NCI-H2029 treated with DMSO at 0.1 percent for 48 hours (cell line): ENCODE data around the gene ZFYVE1.
"Not testable (repeated sequence)": the region's sequence is repeated elsewhere in the genome, so short reads cannot be mapped to it uniquely, and the experiment has no call there.

Source experiments
- DNase-seq: peaks from one replicate; lab custom pipeline; 2025; lab: John Stamatoyannopoulos, UW

Gene ZFYVE1

GRCh38 chr14:72957213-72957612 lies 69.7 kb downstream of the ZFYVE1 start:
- no peak for DNase-seq

DNA sequence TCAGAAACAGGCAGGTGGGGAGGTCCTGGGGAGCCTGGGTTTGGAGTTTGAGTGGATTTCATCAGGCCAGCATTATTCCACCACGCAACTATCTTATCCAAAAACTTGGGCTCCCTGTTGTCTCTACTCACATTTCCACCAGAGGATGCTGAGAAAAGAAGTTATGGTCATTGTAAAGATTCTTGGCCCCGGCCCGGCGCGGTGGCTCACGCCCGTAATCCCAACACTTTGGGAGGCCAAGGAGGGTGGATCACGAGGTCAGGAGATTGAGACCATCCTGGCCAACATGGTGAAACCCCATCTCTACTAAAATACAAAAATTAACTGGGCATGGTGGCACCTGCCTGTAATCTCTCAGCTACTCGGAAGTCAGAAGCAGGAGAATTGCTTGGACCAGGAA lies 70.2 kb downstream of the ZFYVE1 start:
- not testable (repeated sequence) for DNase-seq

GRCh38 chr14:72952171-72952570 lies 74.7 kb downstream of the ZFYVE1 start:
- DNase-seq, result no peak

DNA sequence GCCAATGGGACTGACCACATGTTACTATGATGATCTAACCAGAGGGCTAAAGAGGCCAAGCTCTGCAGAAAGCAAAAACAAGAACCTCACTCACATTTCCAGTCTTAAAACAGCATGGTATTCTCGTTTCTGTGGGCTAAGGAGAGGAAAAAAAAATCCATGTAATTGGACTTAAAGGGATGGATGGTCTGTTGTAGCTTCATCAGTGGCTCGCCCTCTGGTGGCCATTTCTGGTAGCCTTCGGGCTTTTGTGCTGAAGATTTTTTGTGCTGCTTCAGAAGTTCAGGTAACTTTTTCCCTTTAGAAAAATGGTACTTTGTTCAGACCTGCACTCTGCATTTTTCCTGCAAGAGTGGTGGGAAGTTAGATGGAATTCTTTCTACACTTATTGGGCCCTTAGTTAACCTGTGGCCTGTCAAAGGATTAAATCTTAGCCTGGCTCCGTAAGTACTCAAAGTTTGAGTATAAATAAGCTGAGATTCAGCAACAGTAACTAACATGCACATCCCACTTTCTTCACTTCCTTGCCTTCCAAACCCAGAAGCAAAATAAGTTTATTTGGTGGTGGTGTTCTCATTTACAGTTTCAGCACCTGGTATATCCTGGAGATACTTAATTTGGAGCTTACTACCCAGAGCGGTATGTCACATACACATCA lies 78.3 kb downstream of the ZFYVE1 start:
- DNase-seq, result no peak

DNA sequence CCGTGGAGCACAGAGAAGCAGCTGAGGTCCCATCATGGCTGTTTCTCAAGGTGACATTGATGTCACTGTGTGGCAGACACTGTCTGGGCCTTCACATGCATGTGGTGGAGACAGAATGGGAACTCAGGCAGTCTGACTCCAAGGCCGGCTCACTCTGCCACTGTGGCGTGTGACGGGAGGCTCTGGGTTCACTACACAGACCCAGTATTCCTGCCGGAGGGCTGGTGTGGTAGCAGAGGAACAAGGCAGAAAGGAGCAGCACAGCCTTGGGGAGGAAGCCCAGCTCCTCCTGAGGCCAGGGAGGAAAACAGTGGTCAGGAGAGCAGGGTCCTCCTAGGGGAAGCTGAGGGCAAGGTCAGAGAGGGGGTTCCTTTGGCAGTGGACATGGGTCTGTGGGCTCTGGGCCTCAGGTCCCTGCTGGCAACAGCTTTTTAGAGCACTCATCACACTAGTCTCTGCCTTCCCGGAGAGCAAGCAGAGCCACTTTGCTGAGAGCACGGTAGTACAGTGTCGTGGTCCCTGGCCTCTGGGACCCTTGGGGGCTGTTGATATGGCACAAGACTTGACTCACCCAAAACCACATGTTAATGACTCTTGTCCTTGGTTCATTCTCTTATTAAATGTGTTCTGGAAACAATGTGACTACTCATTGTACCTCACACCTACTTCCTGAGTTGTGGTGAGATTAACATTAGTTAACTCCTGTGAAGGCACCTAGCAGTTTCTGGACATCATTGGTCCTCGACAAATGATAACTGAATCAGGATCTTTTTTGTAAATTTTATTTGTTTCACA lies 79.3 kb downstream of the ZFYVE1 start:
- DNase-seq, result no peak

DNA sequence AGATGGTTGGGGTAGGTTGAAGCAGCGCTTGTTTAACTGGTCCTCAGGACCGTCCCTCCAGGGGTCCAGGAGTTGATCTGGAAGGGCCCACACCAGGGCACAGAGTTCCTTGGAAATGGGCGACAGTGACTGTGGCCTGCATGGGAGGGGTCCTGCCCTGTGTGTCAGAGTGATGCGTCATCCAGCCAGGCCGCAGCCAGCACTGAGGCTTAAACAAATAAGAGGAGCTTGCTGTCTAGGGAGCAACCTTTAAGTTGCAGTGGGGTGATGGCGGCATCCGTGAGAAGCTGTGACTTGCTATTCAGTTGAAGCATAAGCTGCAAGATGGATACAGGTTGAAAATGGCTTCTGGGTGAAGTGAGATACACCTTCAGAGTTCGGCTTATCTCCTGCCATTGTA lies 80.4 kb downstream of the ZFYVE1 start:
- no peak for DNase-seq

DNA sequence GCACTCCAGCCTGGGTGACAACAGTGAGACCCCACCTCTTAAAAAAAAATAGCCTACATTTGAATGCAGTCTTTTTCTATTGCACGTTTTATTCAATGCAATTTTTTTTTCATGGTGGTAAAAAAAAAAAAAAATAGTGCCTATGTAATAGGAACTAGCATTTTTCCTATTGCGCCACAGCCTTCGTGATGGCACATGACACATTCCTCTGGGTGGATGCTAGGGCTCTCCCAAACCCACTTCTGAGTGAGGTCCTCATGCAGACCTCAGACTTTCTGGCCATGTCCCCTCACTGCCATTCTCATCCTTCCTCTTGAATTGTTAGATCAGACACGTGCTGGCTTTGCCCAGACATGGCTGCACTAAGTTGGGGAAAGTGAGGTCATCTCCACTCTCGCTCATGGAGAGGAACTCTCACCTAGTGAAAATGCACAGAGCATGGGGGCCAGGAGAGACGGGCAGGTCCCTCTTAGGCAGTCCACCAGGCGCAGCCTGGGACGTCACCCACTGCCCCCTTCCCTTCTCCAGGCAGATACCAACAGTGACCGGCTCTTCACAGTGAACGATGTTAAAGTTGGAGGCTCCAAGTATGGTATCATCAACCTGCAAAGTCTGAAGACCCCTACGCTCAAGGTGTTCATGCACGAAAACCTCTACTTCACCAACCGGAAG lies 81.4 kb downstream of the ZFYVE1 start:
- DNase-seq, result no peak

GRCh38 chr14:72943876-72944430 lies 83.0 kb downstream of the ZFYVE1 start:
- no peak for DNase-seq

DNA sequence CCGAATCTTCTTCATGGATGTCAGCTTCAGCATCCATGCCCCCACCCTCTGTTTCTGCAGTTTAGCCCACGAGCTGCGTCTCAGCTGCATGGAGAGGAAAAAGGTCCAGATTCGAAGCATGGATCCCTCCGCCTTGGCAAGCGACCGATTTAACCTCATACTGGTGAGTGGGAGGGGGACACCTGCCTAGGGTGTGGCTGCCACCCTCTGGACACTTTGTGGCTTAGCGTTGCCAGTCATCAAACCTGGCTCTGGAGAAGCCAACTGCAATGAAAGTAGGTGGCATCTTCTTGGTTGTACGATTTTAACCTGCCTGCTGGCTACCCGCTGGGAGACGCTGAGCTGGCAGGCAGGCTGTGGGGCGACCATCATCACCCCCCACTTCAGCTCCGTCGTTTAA lies 84.0 kb downstream of the ZFYVE1 start:
- no peak for DNase-seq

GRCh38 chr14:72941286-72941985 lies 85.5 kb downstream of the ZFYVE1 start:
- DNase-seq, result no peak

DNA sequence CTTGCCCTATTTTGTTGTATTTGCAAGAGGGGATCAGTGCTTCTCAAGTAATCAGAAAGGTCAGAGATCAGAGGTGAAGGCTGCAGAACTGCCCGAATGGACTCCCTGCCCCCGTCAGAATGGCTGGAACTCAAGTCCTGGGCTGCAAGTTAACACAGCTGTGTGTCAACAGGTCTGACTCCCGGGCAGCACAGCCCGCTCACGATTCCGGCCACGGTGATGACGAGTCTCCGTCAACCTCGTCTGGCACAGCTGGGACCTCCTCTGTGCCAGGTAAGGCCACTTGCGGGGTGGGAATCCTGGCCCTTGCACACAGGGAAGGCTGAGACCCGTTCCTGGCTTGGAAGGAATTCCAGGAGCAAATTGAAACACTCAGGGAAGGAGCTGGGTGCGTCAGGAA lies 87.3 kb downstream of the ZFYVE1 start:
- no peak for DNase-seq

DNA sequence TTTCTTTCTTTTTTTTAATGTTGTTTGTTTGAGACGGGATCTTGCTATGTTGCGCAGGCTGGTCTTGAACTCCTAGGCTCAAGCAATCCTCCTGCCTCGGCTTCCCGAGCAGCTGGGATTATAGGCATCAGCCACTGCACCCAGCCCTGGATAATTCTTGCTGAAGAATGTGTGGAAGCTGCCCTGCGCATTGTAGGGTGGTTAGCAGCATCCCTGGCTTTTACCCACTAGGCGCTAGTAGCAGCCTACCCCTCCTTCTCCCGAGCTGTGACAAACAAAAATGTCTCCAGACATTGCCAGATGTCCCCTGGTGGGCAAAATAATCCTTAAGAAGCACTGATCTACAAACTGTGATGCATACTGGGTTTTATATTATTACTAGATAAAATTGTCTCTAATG lies 94.0 kb downstream of the ZFYVE1 start:
- no peak for DNase-seq

DNA sequence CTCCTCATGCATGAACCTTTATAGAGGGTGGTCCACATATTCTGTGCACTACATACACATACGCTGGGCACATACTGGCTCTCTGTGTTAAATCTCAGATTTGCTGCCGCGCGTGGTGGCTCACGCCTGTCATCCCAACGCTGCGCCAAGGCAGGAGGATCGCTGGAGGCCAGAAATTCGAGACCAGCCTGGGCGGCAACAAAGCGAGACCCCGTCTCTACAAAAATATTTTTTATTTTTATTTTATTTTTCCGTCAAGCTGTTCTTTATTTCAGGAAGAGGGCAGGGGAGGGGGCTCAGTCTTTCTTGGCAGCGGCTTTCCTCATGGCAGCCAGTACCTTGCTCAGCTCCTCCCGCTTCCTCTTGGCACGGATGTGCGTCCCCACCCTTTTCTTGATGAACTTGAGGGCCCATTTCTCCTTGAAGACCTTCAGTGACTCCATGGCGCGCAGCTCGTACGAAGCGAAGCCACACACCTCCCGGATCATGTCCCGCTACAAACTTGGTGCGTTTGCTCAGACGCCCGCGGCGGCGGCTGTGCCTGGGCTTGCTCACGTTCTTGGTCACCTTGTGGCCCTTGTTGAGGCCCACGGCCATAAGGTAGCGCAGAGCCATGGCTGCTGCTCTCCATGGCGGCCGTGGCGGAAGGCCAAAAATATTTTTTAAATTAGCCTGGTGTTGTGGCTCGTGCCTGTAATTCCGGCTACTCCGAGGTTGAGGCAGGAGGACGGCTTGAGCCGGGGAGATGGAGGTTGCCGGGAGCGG lies 97.4 kb downstream of the ZFYVE1 start:
- no peak for DNase-seq

GRCh38 chr14:72928872-72929271 lies 98.0 kb downstream of the ZFYVE1 start:
- DNase-seq, result no peak

DNA sequence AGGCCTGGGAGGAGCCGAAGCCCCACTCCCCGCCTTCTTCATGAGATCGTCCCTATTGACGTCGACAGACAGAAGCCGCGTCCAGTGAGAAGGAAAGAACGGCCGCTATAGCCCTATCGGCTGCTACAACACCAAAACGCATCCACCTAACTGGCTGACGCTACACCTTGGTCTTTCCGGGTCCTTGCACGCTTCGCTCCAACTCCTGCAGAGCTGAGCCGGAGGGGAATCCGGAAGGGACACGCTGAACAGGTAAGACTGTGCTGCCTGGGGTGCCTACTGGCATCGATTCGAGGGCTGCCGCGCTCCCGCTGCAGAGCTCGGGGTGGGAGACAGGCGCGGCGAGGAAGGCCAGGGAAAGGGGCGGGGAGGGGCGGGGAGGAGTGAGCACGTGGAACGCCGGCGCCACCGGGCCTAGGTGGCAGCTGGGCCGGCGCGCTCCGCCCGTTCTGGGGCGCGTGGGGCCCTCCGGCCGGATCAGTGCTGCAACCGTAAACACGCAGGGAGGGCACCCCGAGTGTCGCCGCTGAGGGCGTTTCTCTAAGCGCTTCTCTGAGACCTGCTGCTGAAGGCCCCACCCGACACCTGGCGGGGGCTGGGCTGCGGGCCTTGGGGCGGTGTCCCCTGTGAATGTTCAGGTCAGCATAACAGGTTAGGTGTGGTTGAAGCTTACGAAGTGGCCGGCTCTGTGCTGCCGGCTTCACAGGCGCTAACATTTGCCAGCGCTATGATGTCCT lies 100.4 kb downstream of the ZFYVE1 start, which contains the start of gene DCAF4:
Gene DCAF4, plus strand, starts transcription at position 173 of the 737 bp plus-strand sequence. CDS start 11,515 bp downstream, outside the sequence.
- peak; percentile 89 for DNase-seq

DNA sequence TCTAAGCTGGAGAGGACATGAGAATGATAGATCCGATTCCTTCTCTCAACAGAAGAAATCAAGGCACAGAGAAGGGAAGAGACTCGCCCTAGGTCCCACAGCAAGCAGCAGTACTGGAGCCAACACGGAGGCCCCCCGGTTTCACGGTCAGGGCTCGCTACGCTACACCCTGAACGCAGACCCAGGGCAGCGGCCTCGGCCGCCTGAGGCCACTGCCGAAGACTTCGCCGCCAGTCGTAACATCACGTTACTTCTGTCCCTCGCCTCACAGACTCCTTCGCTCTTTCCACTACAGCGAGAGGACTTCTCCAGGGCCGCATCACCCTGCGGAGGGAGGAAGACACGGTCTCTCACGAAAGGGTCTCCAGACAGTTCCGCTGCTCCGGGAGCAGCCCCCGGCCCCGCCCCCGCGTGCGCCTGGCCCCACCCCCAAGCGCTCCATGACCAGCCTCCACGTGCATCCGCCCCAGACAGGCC lies 101.1 kb downstream of the ZFYVE1 start:
- DNase-seq, result no peak

DNA sequence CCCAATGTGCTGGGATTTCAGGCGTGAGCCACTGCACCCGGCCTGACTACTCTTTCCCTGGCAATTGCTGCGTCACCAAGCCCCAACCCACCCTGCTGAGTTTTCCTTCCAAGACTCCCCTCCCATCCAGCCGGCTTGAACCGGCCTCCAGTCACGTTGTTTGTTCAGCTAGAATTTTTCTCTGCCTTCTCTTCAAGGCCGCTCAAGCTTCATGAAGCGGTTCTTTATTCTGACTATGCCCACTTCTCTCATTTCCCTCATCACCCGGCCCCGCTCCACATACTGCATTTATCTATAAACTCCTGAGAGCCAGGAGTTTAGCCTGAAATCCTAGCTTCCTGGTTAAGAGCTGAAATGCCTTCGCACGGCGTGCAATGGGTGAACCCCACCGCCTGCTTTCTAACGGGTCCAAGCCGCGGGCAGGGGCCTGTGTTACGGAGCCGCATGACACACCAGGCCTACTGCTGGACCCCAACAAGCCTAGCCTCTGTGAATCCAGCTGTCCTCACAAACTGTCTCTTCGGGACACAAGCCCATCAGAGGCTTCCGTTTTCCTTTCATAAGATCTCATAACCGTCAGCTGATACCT lies 101.6 kb downstream of the ZFYVE1 start:
- no peak for DNase-seq

DNA sequence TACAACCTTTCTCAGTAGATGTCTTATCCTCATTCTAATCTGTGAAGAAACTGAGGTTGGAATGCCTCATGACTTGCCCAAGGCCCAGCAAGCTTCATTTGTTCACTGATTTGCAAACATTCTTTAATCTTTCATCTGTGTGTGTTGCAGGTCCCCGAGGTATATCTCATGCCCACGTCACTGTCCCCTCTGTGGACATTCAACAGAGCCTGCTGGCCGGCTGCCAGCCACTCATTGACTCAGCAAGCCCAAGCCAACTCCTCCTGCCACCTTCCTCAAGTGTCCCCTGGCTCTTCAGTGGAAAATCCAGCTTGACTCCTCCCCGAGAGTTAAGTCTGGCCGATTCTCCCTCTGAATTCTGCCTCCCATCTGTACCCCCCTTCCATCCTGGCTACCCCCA lies 102.6 kb downstream of the ZFYVE1 start:
- DNase-seq, result peak; percentile 5

GRCh38 chr14:72921396-72921795 lies 105.5 kb downstream of the ZFYVE1 start:
- no peak for DNase-seq

DNA sequence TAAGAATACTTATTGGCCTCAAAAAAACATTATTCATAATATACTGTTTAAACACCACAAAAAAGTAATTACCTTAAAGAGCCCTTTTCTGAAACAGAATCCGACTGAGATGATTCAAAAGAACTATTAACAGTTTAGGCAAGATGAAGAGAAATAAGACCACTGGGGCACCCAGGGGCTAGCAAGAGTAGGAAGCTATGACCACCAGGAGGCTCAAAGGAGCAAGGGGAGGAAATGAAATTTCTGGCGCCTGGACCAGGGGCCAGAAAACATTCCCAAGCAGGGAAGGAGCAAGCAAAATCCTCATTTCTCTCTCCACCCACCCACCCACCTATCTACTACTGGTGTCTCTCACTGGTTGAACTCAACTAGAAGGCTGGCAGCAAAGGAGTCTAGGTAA lies 106.9 kb downstream of the ZFYVE1 start:
- no peak for DNase-seq
